Sigmoid colon (tissue), 4 donors: ENCODE data around the gene TAT.

Experiments used
- CTCF ChIP-seq, 4 experiments: fragments of 450-650 bp in 3 of 4; fragments of 200-600 bp in 1 of 4; IDR thresholded peaks; one replicate each; pipeline ENCODE4 v1.5.1; 2016 to 2019; ENCODE audit warnings: antibody characterized with exemption in 4 of 4, mild to moderate bottlenecking in 3 of 4, moderate library complexity in 2 of 4
- POLR2A ChIP-seq, 2 donors: fragments of 450-650 bp; IDR thresholded peaks; one replicate each; pipeline ENCODE4 v1.6.1; 2016; ENCODE audit warnings: antibody characterized with exemption in 2 of 2, mild to moderate bottlenecking in 2 of 2, moderate library complexity in 2 of 2
- POLR2AphosphoS5 ChIP-seq, 4 donors: sonication (generic); formaldehyde crosslinking; IDR thresholded peaks; one replicate each; pipeline ENCODE4 v1.6.1; 2017; ENCODE audit warnings: antibody characterized with exemption in 4 of 4

GRCh38 chr16:71547168-71547567, 29.7 kb downstream of the TAT start:
- TF ChIP-seq CTCF (IDR thresholded peaks at IDR 0.05) (no peak), POLR2AphosphoS5 (IDR thresholded peaks at IDR 0.05) (no peak), POLR2A (IDR thresholded peaks at IDR 0.05) (no peak)
